ENCODE data around the gene MPZL2. TPM values are rescaled to one million over a fixed set of nuclear protein-coding genes. Genes with fewer than 3 reads are reported as not detected.
A peak's percentile ranks its signal among the peaks of the same experiment; 100 is the strongest.

Gene MPZL2
- total RNA-seq, 1 donor from 2014 or later = 1.4 TPM

GRCh38 chr11:118283037-118283636 lies 19.0 kb upstream of the MPZL2 start:
- no peak for DNase-seq

- no peak for DNase-seq
Observed at GRCh38 chr11:118282606-118283005, 18.5 kb upstream of the MPZL2 start.

GRCh38 chr11:118281284-118281683 lies 17.2 kb upstream of the MPZL2 start:
- no peak for DNase-seq

- no peak for DNase-seq
Observed at GRCh38 chr11:118277312-118277711, 13.2 kb upstream of the MPZL2 start.

GRCh38 chr11:118276422-118276821 lies 12.3 kb upstream of the MPZL2 start:
- DNase-seq = no peak

GRCh38 chr11:118275176-118275575 lies 11.1 kb upstream of the MPZL2 start:
- no peak for DNase-seq

GRCh38 chr11:118274186-118274585 lies 10.1 kb upstream of the MPZL2 start:
- no peak for DNase-seq

- no peak for DNase-seq
Observed at GRCh38 chr11:118272001-118272400, 7.9 kb upstream of the MPZL2 start.

GRCh38 chr11:118267486-118267885 lies 3.4 kb upstream of the MPZL2 start:
- no peak for DNase-seq

GRCh38 chr11:118265954-118266353 lies 1.9 kb upstream of the MPZL2 start:
- DNase-seq = no peak

GRCh38 chr11:118264569-118265465 lies 720 bp upstream of the MPZL2 start:
- no peak for DNase-seq

- no peak for DNase-seq
Observed at GRCh38 chr11:118263112-118263511, 985 bp downstream of the MPZL2 start.

GRCh38 chr11:118260353-118260752 lies 3.7 kb downstream of the MPZL2 start:
- DNase-seq = no peak

- no peak for DNase-seq
Observed at GRCh38 chr11:118259138-118259537, 5.0 kb downstream of the MPZL2 start.

- DNase-seq = no peak
Observed at GRCh38 chr11:118258410-118258809, 5.7 kb downstream of the MPZL2 start.

- no peak for DNase-seq
Observed at GRCh38 chr11:118252688-118253087, 11.4 kb downstream of the MPZL2 start.

- peak; percentile 30 for DNase-seq
Observed at GRCh38 chr11:118251858-118252652, 12.0 kb downstream of the MPZL2 start, which contains the start of gene MPZL3. Gene MPZL3 (minus strand): TSS chr11:118252365. CDS start chr11:118252294, 71 bp downstream.

GRCh38 chr11:118247041-118247440 lies 17.1 kb downstream of the MPZL2 start:
- DNase-seq = no peak

- DNase-seq = no peak
Observed at GRCh38 chr11:118245936-118246562, 18.0 kb downstream of the MPZL2 start.

- DNase-seq = no peak
Observed at GRCh38 chr11:118243993-118244762, 19.9 kb downstream of the MPZL2 start.

GRCh38 chr11:118243161-118243560 lies 20.9 kb downstream of the MPZL2 start:
- no peak for DNase-seq

- DNase-seq = no peak
Observed at GRCh38 chr11:118241764-118242098, 22.4 kb downstream of the MPZL2 start.

Data from occipital lobe (tissue), 2 donors.